Lower leg skin (tissue), 3 donors: ENCODE measurements around the gene MITF.

Source experiments
- CTCF ChIP-seq, 3 donors: fragments of 450-650 bp; IDR thresholded peaks; one replicate each; pipeline ENCODE4 v1.5.1; 2016; ENCODE audit warnings: antibody characterized with exemption in 3 of 3, mild to moderate bottlenecking in 3 of 3, moderate library complexity in 2 of 3
- POLR2A ChIP-seq, 2 donors: fragments of 450-650 bp; IDR thresholded peaks; one replicate each; pipeline ENCODE4 v1.6.1; 2016 to 2017; ENCODE audit warnings: antibody characterized with exemption in 2 of 2, mild to moderate bottlenecking in 1 of 2, moderate library complexity in 1 of 2

DNA sequence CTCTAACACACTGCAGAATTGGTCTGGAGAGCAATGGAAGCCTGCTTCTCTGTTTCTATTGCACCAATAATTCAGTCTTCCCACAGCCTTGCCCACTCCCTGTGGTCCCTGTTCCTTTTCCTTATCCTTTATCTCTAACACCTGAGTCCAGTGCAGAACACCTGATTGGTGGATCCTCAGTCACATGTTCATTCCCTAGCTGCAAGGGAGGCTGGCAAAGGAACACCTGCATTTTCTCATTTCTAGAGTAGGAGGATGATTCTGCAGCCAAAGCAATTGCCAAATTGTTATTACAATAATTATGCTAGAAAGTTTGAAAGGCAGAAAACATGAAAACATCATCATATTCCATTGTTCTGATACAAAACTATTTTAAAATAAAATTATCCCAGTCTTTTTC lies 176.5 kb downstream of the MITF start:
- no peak for TF ChIP-seq CTCF (IDR thresholded peaks at IDR 0.05)
- TF ChIP-seq POLR2A (IDR thresholded peaks at IDR 0.05): no peak
